DMS79 (cell line): ENCODE data around the gene MYH16.
"Not testable (repeated sequence)": the region's sequence is repeated elsewhere in the genome, so short reads cannot be mapped to it uniquely, and the experiment has no call there.

ENCODE experiments used
- DNase-seq: peaks from one replicate; lab custom pipeline; 2025; lab: John Stamatoyannopoulos, UW

The MYH16 gene

GRCh38 chr7:99272476-99273045 lies at the start of gene MYH16:
TSS of gene MYH16 (plus strand) at chr7:99272839.
- no peak for DNase-seq

GRCh38 chr7:99224263-99224898 lies 48.3 kb upstream of the MYH16 start:
- not testable (repeated sequence) for DNase-seq

- no peak for DNase-seq
Observed at GRCh38 chr7:99224899-99225265, 47.8 kb upstream of the MYH16 start.

GRCh38 chr7:99229234-99229633 lies 43.4 kb upstream of the MYH16 start:
- DNase-seq: no peak

GRCh38 chr7:99232082-99232770 lies 40.4 kb upstream of the MYH16 start:
- DNase-seq: no peak

- not testable (repeated sequence) for DNase-seq
Observed at GRCh38 chr7:99232955-99233354, 39.7 kb upstream of the MYH16 start.

GRCh38 chr7:99234185-99234584 lies 38.5 kb upstream of the MYH16 start:
- DNase-seq: no peak

GRCh38 chr7:99235925-99236324 lies 36.7 kb upstream of the MYH16 start:
- DNase-seq: no peak

- not testable (repeated sequence) for DNase-seq
Observed at GRCh38 chr7:99237876-99238275, 34.8 kb upstream of the MYH16 start.

GRCh38 chr7:99238558-99239341 lies 33.9 kb upstream of the MYH16 start:
- DNase-seq: no peak

GRCh38 chr7:99242682-99243081 lies 30.0 kb upstream of the MYH16 start:
- DNase-seq: no peak

- DNase-seq: no peak
Observed at GRCh38 chr7:99243751-99244337, 28.8 kb upstream of the MYH16 start.

- no peak for DNase-seq
Observed at GRCh38 chr7:99244939-99245338, 27.7 kb upstream of the MYH16 start.

- no peak for DNase-seq
Observed at GRCh38 chr7:99248391-99249095, 24.1 kb upstream of the MYH16 start.

- no peak for DNase-seq
Observed at GRCh38 chr7:99249985-99250575, 22.6 kb upstream of the MYH16 start.

- no peak for DNase-seq
Observed at GRCh38 chr7:99252166-99252895, 20.3 kb upstream of the MYH16 start.

- DNase-seq: no peak
Observed at GRCh38 chr7:99253369-99253768, 19.3 kb upstream of the MYH16 start.

- DNase-seq: no peak
Observed at GRCh38 chr7:99254390-99254789, 18.2 kb upstream of the MYH16 start.

GRCh38 chr7:99255463-99255862 lies 17.2 kb upstream of the MYH16 start:
- no peak for DNase-seq

- no peak for DNase-seq
Observed at GRCh38 chr7:99257065-99257464, 15.6 kb upstream of the MYH16 start.

- no peak for DNase-seq
Observed at GRCh38 chr7:99257675-99258074, 15.0 kb upstream of the MYH16 start.
